Suppressor macrophage treated with lipopolysaccharide for 4 hours (primary cell): Measurements from ENCODE around the gene RNF220.
"Not testable (repeated sequence)": the region's sequence is repeated elsewhere in the genome, so short reads cannot be mapped to it uniquely, and the experiment has no call there.

Source experiments
- DNase-seq: peaks from one replicate; pipeline ENCODE4 v3.0.0-alpha.2; 2020

The RNF220 gene

DNA sequence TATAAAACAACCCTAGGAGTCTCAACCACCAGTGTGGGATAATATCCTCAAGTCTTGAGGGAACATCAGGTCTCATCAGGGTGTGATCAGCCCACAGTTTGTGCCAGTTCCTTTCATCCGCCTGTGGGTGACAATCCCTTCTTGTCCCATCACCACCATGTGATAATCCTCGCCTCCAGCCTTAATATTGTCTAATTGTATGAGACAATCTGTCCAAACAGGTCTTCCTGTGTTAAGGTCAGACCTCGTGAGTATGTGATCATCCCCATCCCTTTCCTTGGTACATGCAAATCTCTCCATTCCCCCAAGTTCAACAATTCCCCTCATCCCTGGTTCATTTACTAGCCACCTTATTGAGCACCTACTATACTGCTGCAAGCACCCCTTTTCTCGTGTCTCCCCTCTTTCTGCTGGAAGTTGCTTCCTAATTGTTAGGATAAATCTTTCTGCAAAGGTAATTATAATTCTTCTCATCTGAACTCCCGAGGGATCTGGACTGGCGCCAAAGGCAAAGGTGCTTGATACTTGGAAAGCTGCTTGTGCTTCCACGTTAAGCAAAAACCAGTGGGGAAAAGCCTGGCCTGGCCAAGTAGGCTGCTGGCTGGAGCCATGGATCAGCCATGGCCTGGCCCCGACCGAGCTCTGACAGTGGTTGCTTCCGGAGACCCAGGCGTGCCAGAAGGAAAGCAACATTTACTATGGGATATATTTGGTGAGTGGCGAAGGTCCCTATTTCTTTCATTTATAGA is 92.5 kb downstream of the RNF220 start:
- DNase-seq, result no peak

DNA sequence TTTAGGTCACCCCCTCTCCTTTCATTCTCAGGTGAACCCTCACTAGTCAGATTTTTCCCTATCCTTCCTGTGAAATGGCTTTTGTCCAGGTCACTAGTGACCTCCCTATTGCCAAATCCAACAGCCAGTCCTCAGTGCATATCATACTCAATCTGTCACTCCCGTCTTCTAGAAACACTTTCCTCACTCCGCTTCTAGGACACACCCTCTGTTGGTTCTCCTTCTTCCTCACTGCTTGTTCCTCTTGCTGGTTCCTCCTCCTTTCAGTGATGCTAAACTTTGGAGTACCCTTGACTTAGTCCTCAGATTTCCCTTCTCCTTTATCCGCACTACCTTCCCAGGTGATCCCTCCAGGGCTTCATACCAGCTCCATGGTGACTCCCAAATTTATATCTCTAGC is 94.3 kb downstream of the RNF220 start:
- peak; percentile 50 for DNase-seq

DNA sequence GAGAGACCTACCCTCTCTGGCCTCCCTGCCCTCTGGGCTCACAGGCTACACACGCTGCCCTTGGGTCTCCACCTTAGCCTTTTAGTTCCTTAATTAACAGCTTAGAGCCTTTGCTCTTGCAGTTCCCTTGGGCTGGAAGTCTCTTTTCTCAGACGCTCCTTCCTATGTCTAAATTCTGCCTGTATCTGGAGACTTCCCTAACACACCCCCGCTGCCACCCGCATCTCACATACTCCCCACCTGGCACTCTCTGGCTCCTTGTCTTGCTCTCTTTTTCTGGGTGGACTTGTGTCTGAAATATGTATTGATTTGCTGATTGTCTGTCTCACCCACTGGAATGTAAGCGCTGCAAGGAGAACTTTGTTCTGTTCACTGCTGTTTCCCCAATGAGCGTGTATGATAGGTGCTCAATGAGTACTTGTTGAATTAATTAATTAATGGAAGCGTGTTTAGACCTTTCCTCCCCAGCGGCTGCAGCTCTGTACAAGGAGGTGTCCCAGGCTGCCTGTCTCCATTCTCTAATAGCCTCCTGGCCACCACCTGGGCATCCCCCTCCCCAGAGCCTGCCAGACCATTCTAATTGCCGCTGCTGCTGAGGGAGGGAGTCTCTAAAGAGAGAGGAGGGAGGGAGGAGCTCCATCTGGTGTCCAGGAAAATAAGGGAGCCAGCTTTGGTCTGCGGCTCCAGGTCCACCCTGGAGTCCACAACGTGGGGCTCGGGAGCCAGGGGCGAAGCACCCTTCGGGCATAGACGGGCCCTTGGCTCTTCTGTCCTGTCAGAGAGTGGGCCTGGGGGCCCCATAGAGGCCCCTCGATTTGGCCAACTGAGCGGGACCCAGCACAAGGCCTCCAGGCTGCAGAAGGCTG is 95.4 kb downstream of the RNF220 start:
- DNase-seq, result no peak

DNA sequence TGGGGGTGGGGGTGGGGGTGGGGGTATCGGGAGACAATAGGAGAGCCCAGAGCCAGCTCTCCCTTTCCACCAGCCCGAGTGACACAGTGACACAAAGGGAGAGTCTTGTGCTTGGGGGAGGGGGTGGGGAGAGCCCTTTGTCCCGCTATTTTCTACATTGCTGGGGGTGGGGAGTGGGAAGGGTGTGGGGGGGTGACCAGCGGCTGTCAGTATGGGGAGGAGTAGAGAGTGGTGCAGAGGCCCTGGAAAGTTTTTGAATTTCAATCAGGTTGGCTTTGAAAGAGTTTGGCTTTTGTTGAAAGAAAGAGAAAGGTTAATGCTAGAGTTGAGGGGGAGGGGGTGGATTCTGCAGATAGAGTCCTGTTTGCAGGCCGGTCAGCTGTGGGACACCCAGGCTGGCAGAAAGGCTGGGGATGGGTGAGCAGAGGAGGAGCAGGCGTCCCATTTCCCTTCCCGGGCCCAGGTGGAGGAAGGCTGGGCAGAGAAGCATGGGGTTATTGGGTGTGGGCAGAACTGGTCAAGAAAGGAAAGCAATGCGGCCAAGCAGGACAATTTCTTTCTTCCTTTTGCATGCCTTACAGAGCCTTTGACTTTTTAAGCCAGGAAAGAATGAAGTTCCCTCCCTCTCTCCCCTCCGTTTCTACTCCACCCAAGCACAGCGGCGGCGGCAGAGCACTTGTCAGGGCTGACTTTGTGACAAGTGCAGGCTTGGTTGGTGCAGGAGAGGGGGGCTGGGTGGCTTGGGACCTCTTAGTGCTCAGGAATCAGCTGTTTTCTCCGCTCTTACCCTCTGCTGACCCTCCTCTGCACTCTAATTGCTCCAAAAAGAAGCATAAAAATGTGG is 96.2 kb downstream of the RNF220 start:
- DNase-seq, result no peak

DNA sequence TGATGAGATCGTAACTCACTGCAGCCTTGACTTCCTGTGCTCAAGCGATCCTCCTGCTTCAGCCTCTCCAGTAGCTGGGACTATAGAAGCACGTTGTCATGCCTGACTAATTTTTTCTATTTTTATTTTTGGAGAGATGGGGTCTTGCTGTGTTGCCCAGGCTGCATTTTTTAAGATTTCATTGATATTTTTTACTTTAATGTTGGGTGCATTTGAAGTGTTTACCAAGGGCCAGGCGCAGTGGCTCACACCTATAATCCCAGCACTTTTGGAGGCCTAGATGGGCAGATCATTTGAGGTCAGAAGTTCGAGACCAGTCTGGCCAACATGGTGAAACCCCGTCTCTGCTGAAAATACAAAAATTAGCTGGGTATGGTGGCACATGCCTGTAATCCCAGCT is 97.8 kb downstream of the RNF220 start:
- not testable (repeated sequence) for DNase-seq

DNA sequence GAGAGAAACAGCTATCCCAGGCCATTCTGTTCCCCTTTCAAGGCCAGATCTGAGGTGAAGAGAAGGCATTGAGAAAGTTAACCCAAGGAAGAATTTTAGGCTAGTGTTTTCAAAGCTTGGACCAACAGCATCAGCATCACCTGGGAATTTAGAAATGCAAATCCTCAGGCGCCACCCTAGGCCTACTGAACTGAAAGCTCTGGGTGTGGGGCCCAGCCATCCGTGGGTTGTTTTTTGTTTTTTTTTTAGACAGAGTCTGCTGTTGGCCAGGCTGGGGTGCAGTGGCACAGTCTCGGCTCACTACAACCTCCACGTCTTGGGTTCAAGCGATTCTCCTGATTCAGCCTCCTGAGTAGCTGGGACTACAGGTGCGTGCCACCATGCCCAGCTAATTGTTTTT is 98.6 kb downstream of the RNF220 start:
- no peak for DNase-seq

DNA sequence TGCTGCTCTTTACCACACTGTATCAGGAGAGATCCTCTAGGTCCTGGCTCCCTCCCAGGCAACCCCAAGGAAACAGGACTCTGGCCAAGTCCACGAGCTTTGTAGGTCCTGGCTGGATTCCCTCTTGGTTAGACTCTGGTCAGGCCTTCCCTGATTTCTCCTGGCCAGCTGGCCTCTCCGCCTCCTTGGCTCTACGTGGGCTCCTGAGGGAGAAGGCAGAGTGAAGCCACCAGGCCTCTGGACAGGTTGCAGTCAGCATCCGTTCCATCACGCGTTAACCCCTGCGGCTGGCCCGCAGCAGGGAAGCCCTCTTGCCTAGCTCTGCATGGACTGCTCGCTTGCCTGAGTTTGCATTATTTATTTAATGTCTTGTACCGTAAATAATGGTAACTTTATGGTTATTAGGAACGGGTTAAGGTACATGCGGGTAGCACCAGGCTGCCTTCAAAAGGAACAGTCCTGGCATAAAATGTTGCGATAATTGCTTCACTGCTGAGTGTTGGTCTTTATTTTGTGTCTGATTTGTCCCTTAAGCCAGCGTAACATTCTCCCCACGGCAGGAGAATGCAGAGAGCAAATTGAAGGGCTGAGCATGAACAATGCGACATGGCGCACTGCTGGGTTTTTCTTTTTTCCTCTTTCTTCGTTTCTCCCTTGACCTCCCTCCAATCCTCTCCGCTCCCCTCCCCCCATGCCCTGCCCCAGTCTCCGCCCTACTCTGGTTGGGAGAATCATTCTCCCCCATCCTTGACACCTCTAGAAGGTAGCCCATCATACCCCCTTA is 100.3 kb downstream of the RNF220 start:
- no peak for DNase-seq

DNA sequence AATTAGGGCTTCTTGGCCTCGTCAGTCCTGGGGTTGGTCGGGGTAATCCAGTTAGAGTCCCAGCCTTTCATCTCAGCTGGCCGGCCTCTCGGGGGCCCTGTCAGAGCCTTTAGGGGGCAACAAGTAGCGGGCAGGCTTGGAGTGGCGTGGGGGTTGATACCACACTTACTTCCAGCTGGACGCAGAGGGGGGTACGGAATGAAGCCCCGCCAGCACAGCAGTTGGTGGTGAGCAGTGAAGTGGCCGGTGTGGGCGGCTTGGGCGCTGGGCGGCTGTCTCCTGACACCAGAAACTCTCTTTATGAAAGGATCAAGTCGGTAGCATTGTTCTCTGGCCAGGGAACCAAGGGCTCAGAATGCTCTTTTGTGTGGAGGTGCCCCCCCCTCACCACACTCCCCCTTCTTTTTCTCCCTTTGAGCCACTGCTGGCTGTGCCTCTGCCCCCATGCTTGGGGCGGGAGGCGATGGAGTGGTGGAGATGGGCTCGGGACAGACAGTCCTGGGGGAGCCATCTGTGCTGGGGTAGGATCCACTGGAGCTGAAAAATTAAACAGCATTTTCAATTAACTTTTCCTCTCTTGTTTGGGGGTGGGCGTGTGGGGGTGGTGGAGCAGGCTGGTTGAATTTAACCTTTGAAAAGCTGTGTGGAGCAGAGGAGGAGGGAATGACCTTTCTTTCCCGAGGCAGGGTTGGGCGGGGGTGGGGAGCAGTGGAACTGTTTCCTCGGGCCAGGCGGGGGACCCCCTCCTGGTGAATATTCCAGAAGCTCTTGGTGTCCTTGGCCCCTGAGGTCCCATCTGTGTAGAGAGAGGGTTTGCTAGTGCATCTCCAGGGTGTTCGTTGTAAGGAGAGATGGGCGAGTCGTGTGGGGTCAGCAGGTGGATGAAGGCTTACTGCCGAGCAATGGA is 102.7 kb downstream of the RNF220 start:
- no peak for DNase-seq

DNA sequence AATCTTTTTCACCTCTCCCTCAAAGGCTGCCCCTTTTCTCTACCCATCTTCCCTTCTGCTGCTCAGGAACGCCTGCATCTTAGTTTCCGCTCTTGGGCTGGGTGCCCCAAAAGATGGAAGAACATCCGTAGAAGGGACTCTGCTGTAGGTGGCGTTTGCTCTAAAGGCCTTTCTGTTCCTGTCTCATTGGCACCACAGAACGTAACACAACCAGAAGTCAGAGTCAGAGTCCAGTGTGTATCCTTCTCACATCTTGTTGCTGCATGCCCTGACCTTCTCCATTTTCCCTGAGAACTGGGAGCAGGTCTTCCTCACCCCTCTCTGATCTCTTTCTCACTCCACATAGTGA is 103.3 kb downstream of the RNF220 start:
- no peak for DNase-seq

DNA sequence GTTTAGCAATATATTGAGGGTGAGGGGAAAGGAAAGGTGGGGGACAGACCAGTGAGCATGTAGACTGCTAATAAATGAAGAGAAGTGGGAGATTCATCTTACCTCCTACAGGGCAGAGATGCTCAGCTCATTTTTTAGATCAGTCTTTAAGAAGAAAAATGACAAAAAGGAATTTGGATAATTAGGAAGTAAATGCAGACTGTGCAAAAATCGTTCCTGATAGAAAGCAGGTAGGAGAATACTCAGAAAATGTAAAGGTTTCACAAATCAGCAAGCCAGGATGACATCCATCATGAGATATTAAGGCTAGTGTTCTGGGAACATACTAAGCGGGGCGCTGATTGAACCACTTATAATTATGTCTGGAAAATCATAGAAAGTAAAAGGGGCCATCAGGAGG is 106.3 kb downstream of the RNF220 start:
- DNase-seq, result no peak

DNA sequence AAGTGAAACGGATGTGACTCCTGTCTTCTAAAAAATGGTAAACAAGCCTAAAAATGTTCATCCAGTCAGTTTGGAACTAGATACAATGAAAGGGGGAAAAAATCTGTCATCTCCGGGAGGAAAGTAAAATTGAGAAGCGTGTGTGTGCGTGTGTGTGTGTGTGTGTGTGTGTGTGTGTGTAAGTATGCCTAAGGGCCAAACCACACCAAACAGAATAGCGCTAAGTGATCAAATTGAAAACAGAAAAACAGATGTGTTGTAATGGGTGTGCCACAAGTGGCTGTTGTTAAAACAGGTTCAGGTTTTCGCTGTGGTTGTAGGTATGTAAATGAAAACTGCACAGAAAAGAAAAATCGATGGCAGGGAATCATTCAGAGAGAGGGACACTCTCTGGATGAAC is 106.7 kb downstream of the RNF220 start:
- no peak for DNase-seq

DNA sequence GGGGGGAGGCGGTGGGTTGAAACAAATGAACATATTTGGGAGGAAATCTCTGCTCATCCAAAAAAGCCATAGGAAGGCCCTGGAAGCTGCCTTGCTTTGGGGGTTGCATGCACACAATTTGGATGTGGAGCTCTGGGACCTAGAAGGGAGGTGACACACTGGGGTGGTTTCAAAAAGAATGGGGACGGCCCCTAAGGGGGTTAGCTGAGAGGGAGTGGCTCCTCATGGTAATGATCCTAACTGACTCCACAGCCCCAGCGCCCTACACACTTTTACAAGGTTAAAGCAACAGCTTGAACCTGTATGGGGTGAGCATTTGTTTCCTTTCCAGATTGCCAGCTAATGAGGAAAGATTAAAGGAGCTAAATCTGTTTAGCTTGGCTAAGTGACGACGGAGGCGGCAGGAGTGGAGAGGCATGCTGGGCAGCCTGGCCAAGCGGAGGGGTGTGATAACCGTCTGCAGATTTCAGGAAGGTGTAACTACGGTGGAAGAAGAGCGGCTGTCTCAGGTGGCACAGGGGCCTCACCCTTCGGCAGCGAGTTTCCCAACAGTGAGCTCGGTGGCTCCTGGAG is 107.3 kb downstream of the RNF220 start:
- no peak for DNase-seq

DNA sequence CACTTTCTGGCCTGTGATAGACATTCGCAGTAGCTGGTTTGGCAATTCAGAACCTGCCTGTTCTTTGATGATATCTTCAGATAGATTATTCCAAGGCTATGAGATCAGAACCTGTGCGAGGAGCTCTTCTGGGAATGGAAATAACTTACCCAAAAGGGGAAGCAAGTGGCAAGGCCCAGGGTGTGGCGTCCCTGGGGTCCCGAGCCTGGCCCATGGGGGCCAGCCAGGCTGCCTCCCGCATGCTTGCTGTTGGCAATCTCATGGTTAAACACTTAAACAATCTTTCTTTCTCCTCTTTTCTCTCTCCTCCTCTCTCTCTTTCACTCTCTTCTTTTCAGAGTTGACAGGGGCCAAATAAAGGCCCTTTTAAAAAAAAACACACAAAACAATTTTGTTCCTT is 108.1 kb downstream of the RNF220 start:
- no peak for DNase-seq

DNA sequence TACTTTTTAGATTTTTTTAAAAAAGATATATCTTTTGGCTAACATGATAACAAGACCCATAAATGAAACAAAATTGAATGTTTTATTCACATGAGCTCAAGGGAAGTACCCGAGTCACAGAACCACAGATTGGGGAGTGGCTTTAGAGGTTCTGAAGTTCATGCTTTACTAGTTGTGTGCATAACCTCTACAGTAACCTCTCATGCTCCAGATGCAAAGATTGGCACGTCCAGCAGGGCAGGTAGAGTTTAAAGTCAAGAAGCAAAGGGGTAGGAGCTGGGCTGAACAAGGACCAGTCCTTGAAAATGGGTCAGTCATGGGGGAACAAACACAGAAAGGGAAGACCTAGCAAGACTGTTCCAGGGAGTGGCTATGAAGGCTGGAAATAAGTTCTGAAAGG is 109.6 kb downstream of the RNF220 start:
- no peak for DNase-seq

DNA sequence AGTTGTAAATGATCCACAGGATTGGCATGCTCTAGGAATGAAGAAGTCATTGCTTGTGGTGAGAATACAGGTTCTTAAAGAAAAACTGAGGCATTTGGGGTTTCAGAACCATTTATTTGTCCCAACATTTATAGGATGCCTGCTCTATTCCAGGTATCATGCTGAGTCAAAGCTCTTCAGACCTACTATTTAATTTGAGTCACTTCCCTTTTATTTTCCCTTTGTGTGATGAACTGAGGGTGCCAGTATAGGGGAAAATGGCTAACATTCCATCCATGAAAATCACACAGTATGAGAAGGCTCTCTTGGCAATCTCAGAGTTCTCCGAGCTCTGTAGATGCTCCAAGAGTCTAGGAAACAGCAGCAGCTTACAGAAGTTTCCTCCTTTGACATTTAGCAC is 110.4 kb downstream of the RNF220 start:
- DNase-seq, result no peak

DNA sequence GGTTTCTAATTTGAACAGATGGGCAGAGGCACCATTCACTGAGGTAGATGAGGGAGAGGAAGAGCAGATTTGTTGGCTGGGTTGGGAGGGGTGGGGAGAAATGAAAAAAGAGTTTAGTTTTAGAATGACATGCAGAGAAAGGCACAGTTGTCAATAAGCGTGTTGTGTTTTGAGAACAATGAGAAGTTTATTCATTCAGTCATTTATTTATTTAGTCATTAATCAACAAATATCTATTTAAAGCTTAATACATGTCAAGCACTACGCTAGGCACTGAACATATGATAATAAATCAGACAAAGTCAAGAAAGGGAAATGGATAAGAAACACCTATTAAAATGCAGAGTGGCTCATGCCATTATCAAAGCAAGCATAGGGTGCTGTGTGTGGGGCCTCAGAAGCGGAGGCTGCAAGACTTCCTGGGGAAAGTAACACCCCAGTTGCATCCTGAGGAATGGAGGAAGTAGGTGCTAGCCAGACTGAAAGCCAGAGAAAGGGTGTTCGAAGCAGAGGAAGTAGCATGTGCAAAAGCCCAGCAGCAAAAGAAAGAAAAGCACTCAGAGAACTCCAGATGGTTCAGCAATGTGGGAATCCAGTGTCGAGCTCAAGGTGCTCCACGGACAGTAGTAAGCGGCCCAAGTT is 114.1 kb downstream of the RNF220 start:
- DNase-seq, result peak; percentile 43

DNA sequence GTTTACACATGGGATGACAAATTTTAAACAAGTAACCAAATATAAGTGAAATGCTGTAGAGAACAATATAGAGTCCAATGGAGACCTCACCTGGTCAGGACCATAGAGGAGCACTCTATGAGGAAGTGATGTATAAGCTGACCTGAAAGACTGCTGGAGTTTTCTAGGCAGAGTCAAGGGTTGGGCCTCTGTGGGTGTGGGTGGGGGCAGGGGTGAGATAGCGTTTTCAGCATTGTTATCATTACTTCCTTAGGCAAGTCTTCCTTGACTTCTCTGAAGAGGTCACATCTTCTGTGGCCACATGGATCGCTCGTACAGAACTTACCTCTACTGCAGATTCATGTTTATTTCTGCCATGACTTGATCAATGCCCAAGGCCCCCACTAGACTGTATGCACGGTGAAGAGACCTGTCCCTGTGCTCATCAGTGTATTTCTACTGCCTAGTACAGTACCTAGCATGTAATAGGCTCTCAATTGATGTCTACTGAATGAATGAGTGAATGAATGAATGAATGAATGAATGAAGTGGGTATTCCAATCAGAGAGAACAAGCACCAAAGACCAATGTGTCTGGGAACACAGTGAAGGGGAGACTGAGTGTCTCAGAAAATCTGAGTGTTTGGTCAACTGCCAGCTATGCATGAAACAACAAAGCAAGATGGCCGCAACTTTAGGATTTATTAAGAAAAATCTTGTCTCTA is 116.5 kb downstream of the RNF220 start:
- no peak for DNase-seq

DNA sequence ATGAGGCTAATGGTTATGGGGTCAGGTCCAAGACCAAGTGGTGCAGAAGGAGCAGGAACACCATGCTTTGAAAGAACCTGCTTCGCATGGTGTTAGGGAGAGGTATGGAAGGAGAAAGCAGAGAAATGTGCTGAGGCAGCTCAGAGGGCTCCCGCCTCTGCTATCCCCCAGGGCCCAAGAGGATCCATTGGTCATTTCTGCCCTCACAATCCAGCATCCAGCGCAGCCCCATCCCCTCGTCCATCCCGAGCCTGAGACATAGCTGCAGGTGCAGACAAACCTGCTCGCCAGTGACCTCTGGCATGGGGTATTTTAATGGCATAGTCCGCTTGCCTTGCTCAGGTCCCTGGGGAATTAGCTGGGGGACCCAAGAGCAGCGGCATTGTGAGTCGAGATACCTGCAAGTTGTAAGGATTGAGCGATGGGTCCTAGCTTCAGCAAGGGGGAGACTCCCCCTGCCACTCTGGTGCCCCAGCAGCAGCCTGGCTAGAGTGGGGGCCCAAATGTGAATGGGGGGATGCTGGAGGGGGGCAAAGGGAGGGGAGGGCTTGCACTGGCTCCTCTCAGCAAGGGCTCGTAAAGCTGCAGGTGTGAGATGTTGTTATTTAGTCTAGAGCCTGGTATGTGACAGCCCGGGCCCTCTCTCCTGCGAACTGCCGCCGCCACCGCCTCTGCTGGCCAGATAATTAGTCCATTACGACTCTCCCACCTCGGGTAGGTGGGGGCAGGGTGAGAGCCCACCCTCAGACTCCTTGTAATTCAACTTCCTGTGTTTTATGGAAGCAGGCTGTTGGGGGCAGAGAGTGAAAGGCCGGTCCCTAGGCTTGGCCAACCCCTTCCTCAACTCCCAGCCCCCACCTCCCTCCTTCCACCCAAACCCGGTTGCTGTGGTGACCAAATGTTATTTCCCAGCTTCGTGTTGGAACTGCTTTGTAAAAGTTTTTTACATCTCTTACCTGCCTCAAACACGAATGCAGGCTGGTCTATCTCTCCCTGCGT is 118.8 kb downstream of the RNF220 start:
- no peak for DNase-seq
